Ramos (cell line): ENCODE results near the gene ETFRF1.

Experiments used
- in situ Hi-C: fragments of 300-500 bp; cut with MboI; formaldehyde crosslinking; loops from one replicate; pipeline ENCODE4 v1.14.3; 2022; ENCODE audit warnings: low sequenced_read_pairs; ENCODE audit not compliant: unreplicated experiment

ETFRF1 gene

GRCh38 chr12:25195056-25195971, at the start of gene ETFRF1, which contains the start of gene DNAI7:
Gene ETFRF1, plus strand, starts transcription at chr12:25195237. Its CDS starts 8,720 bp downstream, at chr12:25203957.
Gene DNAI7, minus strand, starts transcription at chr12:25195160. Its CDS starts 82 bp downstream, at chr12:25195078.
- in situ Hi-C loops, result no loop called here

- in situ Hi-C loops, result loop anchor here (25.0 kb wide), 1 partner anchor 1934 kb away; no protein-coding TSS in a partner anchor
Observed at GRCh38 chr12:25146686-25147085, 48.4 kb upstream of the ETFRF1 start.

GRCh38 chr12:25151476-25151875, 43.6 kb upstream of the ETFRF1 start:
- in situ Hi-C loops, result loop anchor here (25.0 kb wide), 1 partner anchor 339 kb away; no protein-coding TSS in a partner anchor

GRCh38 chr12:25152055-25152454, 43.0 kb upstream of the ETFRF1 start:
- in situ Hi-C loops, result loop anchor here (25.0 kb wide), 1 partner anchor 340 kb away; no protein-coding TSS in a partner anchor

GRCh38 chr12:25155022-25155576, 39.9 kb upstream of the ETFRF1 start:
- in situ Hi-C loops, result loop anchor here (25.0 kb wide), 1 partner anchor 343 kb away; no protein-coding TSS in a partner anchor

- in situ Hi-C loops, result loop anchor here (25.0 kb wide), 1 partner anchor 344 kb away; no protein-coding TSS in a partner anchor
Observed at GRCh38 chr12:25156061-25156460, 39.0 kb upstream of the ETFRF1 start.

- in situ Hi-C loops, result loop anchor here (25.0 kb wide), 1 partner anchor 351 kb away; no protein-coding TSS in a partner anchor
Observed at GRCh38 chr12:25162866-25163265, 32.2 kb upstream of the ETFRF1 start.

GRCh38 chr12:25182765-25183164, 12.3 kb upstream of the ETFRF1 start:
- in situ Hi-C loops, result no loop called here

- in situ Hi-C loops, result no loop called here
Observed at GRCh38 chr12:25184132-25184531, 10.9 kb upstream of the ETFRF1 start.

GRCh38 chr12:25186038-25186787, 8.8 kb upstream of the ETFRF1 start:
- in situ Hi-C loops, result no loop called here

- in situ Hi-C loops, result no loop called here
Observed at GRCh38 chr12:25186788-25187402, 8.1 kb upstream of the ETFRF1 start.

- in situ Hi-C loops, result no loop called here
Observed at GRCh38 chr12:25187781-25188180, 7.3 kb upstream of the ETFRF1 start.

GRCh38 chr12:25189656-25190055, 5.4 kb upstream of the ETFRF1 start:
- in situ Hi-C loops, result no loop called here

GRCh38 chr12:25190793-25191192, 4.2 kb upstream of the ETFRF1 start:
- in situ Hi-C loops, result no loop called here

- in situ Hi-C loops, result no loop called here
Observed at GRCh38 chr12:25194214-25194613, 823 bp upstream of the ETFRF1 start.

- in situ Hi-C loops, result no loop called here
Observed at GRCh38 chr12:25194722-25195055, 348 bp upstream of the ETFRF1 start.

GRCh38 chr12:25197608-25198007, 2.6 kb downstream of the ETFRF1 start:
- in situ Hi-C loops, result no loop called here

- in situ Hi-C loops, result no loop called here
Observed at GRCh38 chr12:25200703-25201102, 5.7 kb downstream of the ETFRF1 start.

GRCh38 chr12:25202137-25202536, 7.1 kb downstream of the ETFRF1 start:
- in situ Hi-C loops, result no loop called here

- in situ Hi-C loops, result no loop called here
Observed at GRCh38 chr12:25207411-25207810, 12.4 kb downstream of the ETFRF1 start.
